Measurements from ENCODE around the gene PROZ.

DNA sequence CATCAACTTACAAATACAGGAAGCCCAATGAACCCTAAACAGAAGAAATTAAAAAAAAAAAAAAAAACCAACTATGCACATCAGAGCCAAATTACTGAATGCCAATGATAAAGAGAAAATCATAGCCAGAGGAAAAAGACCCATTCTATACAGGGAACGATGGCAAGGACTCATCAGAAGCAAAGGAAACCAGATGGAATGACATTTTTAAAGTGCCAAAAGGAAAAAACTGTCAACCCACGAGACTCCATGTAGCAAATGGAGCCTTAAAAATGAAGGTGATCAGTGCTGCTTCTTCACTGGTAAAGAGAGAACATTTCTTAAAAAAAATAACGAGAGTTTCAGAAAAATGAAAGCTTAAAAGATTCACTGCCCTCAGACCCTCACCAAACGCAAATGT is 31.7 kb downstream of the PROZ start:
- TF ChIP-seq EZH2 (IDR thresholded peaks at IDR 0.05; ENCODE audit: borderline replicate concordance, low read length), result no peak
- TF ChIP-seq, protein P1, sequence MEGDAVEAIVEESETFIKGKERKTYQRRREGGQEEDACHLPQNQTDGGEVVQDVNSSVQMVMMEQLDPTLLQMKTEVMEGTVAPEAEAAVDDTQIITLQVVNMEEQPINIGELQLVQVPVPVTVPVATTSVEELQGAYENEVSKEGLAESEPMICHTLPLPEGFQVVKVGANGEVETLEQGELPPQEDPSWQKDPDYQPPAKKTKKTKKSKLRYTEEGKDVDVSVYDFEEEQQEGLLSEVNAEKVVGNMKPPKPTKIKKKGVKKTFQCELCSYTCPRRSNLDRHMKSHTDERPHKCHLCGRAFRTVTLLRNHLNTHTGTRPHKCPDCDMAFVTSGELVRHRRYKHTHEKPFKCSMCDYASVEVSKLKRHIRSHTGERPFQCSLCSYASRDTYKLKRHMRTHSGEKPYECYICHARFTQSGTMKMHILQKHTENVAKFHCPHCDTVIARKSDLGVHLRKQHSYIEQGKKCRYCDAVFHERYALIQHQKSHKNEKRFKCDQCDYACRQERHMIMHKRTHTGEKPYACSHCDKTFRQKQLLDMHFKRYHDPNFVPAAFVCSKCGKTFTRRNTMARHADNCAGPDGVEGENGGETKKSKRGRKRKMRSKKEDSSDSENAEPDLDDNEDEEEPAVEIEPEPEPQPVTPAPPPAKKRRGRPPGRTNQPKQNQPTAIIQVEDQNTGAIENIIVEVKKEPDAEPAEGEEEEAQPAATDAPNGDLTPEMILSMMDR (conservative IDR thresholded peaks at IDR 0.05 in 1 of 2, IDR thresholded peaks at IDR 0.05 in 1 of 2; ENCODE audit: extremely low read depth in 1 of 2, insufficient read depth in 1 of 2, low read depth in 1 of 2, low read length in 2 of 2), result no peak

Measured in mammary epithelial cell (primary cell).